Cardiac muscle cell (in vitro differentiated cells and primary cell): ENCODE data around the gene SUMO4. TPM values are rescaled to one million over a fixed set of nuclear protein-coding genes. Genes with fewer than 3 reads are reported as not detected.
A peak's percentile ranks its signal among the peaks of the same experiment; 100 is the strongest.

Experiments used
- DNase-seq, 2 donors: peaks; one replicate each; pipeline versions ENCODE4 v3.0.0 to v3.0.0-alpha.2; 2010 to 2017; ENCODE audit warnings: low read depth in 1 of 2, low spot score in 1 of 2
- H3K27ac ChIP-seq: fragments of 200-600 bp; sonication (generic); 2 replicates; pipeline ENCODE4 v1.5.1; 2016
- H3K27me3 ChIP-seq: fragments of 200-600 bp; sonication (generic); 2 replicates; pipeline ENCODE4 v1.6.0; 2016; ENCODE audit warnings: control low read depth
- H3K36me3 ChIP-seq: fragments of 200-600 bp; sonication (generic); 2 replicates; pipeline ENCODE4 v1.5.1; 2016; ENCODE audit warnings: control low read depth
- H3K4me1 ChIP-seq: fragments of 200-600 bp; sonication (generic); 2 replicates; pipeline ENCODE4 v1.8.1; 2017; ENCODE audit warnings: low read depth, mild to moderate bottlenecking, mixed run types
- H3K4me3 ChIP-seq: fragments of 200-600 bp; sonication (generic); 2 replicates; pipeline ENCODE4 v1.5.1; 2016; ENCODE audit warnings: mild to moderate bottlenecking
- H3K9me3 ChIP-seq: fragments of 200-600 bp; sonication (generic); 2 replicates; pipeline ENCODE4 v1.5.1; 2017; ENCODE audit warnings: low read depth, mild to moderate bottlenecking, control low read depth
- CTCF ChIP-seq: IDR thresholded peaks from 2 replicates; pipeline ENCODE4 v1.5.1; 2012; ENCODE audit warnings: low read depth, mild to moderate bottlenecking, low read length
- polyA plus RNA-seq: library from polyadenylated mRNA; unstranded; fragments of >200 nt; fragmentation: Nextera tagmentation; extraction: Ambion mirVana; gene quantifications from 2 replicates; pipeline ENCODE4 v1.2.1, GENCODE V29; 2016
- total RNA-seq: library from RNA; depleted of rRNA; stranded (reverse); fragments of >200 nt; gene quantifications from 2 replicates; pipeline ENCODE4 v1.2.3, GENCODE V29; 2016

Gene SUMO4
- total and polyA plus RNA-seq, 2 experiments from 2014 or later, result 0.72 to 3.3 TPM

- TF ChIP-seq CTCF, result no peak
- Histone ChIP-seq H3K27me3 (no peaks in the 10 kb centered on the region), H3K27ac (no peak overlapping the region), H3K4me1 (no peaks in the 10 kb centered on the region), H3K4me3 (no peak overlapping the region), H3K36me3 (peaks cover 32% of the 10 kb centered on the region), H3K9me3 (no peaks in the 10 kb centered on the region)
- DNase-seq, result no peak
Observed at GRCh38 chr6:149395185-149395584, 4.9 kb upstream of the SUMO4 start.

GRCh38 chr6:149397384-149397783 lies 2.7 kb upstream of the SUMO4 start:
- Histone ChIP-seq H3K36me3 (peaks cover 40% of the 10 kb centered on the region), H3K27ac (no peak overlapping the region), H3K9me3 (no peaks in the 10 kb centered on the region), H3K4me3 (no peak overlapping the region), H3K4me1 (no peaks in the 10 kb centered on the region), H3K27me3 (no peaks in the 10 kb centered on the region)
- no peak for TF ChIP-seq CTCF
- no peak for DNase-seq

GRCh38 chr6:149403534-149403933 lies 3.5 kb downstream of the SUMO4 start:
- no peak for TF ChIP-seq CTCF
- Histone ChIP-seq H3K27ac (no peak overlapping the region), H3K36me3 (peaks cover 47% of the 10 kb centered on the region)

DNA sequence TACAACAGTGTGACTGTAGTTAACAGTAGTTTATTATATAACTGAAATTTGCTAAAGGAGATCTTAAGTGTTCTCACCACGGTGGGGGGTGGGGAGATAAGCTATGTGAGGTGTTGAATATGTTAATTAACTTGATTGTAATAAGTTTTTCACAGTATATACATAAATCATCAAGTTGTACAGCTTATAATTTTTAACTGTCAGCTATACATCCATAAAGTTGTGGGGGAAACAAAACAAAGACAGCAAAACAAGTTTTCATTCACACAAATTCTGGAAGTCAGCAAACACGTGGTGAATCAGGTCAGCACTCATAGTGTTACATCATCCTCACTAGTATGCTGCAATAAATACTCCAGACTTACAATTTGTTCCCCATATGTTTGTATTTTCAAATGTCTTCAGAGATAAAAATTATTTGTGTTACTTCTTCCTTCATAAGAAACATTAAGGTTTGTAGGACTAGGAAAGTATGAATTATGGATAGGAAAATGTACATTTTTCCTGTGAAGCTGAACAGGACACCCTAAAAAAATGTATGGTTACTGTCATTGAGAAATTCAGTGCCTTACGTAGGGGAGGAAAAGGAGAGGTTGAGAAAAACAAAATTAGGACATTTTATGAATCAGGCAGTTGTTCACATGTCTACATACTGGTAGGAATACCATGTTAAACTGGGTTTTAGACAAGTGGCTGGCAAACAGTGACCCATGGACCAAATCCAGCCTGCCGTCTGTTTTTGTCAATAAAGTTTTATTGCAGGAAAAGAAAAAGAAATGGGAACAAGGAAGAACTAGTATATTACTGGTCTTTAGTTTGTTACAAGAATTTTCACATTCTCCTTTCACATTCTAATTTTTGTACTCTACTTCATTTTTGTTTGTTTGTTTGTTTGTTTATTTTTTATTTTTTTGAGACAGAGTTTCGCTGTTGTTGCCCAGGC lies 6.0 kb downstream of the SUMO4 start:
- H3K9me3 ChIP-seq, result no peaks in the 10 kb centered on the region
- peak in 1 of 2 donors; percentile 71 for DNase-seq
- H3K4me3 ChIP-seq, result no peak overlapping the region
- H3K27me3 ChIP-seq, result no peaks in the 10 kb centered on the region
- peak overlapping the region; percentile 14 for H3K27ac ChIP-seq
- H3K36me3 ChIP-seq, result peaks cover 36% of the 10 kb centered on the region
- H3K4me1 ChIP-seq, result peaks cover 7% of the 10 kb centered on the region
- TF ChIP-seq CTCF, result no peak

More at GRCh38 chr6:149403534-149403933, 3.5 kb downstream of the SUMO4 start:
- H3K27me3 ChIP-seq, result no peaks in the 10 kb centered on the region
- no peak for DNase-seq
- no peaks in the 10 kb centered on the region for H3K9me3 ChIP-seq
- H3K4me1 ChIP-seq, result no peaks in the 10 kb centered on the region
- H3K4me3 ChIP-seq, result no peak overlapping the region

DNA sequence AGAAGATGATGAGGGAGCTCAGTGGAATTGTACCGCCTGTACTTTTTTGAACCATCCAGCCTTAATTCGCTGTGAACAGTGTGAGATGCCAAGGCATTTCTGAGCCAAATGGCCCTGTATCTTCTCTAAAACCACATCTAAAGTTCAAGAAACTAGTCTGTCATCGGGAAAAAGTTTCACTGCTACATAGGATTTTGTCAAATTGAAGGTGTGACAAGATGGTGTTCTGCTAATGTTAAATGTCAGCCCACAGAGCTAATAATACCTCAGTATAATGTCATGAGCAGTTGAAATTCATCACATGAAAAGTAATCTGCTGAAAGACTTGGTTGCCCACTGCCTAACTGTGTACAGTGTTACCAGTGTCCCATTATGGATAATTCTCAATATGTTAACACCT lies 9.6 kb downstream of the SUMO4 start:
- TF ChIP-seq CTCF, result no peak
- no peak for DNase-seq
- no peaks in the 10 kb centered on the region for H3K9me3 ChIP-seq
- H3K4me1 ChIP-seq, result peaks cover 11% of the 10 kb centered on the region
- H3K4me3 ChIP-seq, result no peak overlapping the region
- peak overlapping the region; percentile 60 for H3K27ac ChIP-seq
- H3K36me3 ChIP-seq, result peaks cover 24% of the 10 kb centered on the region
- no peaks in the 10 kb centered on the region for H3K27me3 ChIP-seq
